ENCODE results near the gene JOSD1. TPM values are rescaled to one million over a fixed set of nuclear protein-coding genes. Genes with fewer than 3 reads are reported as not detected.

Gene JOSD1
- total RNA-seq, 1 donor, result 61.2 TPM

- no peak overlapping the region for H3K4me3 ChIP-seq (ENCODE audit: low read depth, low read length)
- no peak for TF ChIP-seq CTCF (IDR thresholded peaks at IDR 0.05; ENCODE audit: insufficient read depth, low read length)
- DNase-seq (ENCODE audit: low read depth), result no peak
These were observed 7.2 kb upstream of the JOSD1 start for GRCh38 chr22:38707984-38708383.

- no peak for TF ChIP-seq CTCF (IDR thresholded peaks at IDR 0.05; ENCODE audit: insufficient read depth, low read length)
- peak overlapping the region; percentile 83 for H3K4me3 ChIP-seq (ENCODE audit: low read depth, low read length)
- peak; percentile 40 for DNase-seq (ENCODE audit: low read depth)
These were observed 6.6 kb upstream of the JOSD1 start for GRCh38 chr22:38707346-38707745.

- peak; percentile 33 for DNase-seq (ENCODE audit: low read depth)
- peak overlapping the region; percentile 83 for H3K4me3 ChIP-seq (ENCODE audit: low read depth, low read length)
- TF ChIP-seq CTCF (IDR thresholded peaks at IDR 0.05; ENCODE audit: insufficient read depth, low read length), result no peak
These were observed 6.1 kb upstream of the JOSD1 start for GRCh38 chr22:38706901-38707195.

- peak; percentile 36 for DNase-seq (ENCODE audit: low read depth)
- peak overlapping the region; percentile 83 for H3K4me3 ChIP-seq (ENCODE audit: low read depth, low read length)
- TF ChIP-seq CTCF (IDR thresholded peaks at IDR 0.05; ENCODE audit: insufficient read depth, low read length), result no peak
These were observed 5.6 kb upstream of the JOSD1 start for GRCh38 chr22:38706101-38706900.

- peak; percentile 100 for DNase-seq (ENCODE audit: low read depth)
- TF ChIP-seq CTCF (IDR thresholded peaks at IDR 0.05; ENCODE audit: insufficient read depth, low read length), result peak; percentile 19
- peak within 1 kb of the TSS; percentile 83 for H3K4me3 ChIP-seq (ENCODE audit: low read depth, low read length)
These were observed 4.7 kb upstream of the JOSD1 start, which contains the start of gene GTPBP1 for GRCh38 chr22:38705235-38706100. Gene GTPBP1 (plus strand): TSS chr22:38705944. CDS start chr22:38705956, 12 bp downstream.

- peak; percentile 30 for DNase-seq (ENCODE audit: low read depth)
- TF ChIP-seq CTCF (IDR thresholded peaks at IDR 0.05; ENCODE audit: insufficient read depth, low read length), result no peak
These were observed 4.0 kb upstream of the JOSD1 start for GRCh38 chr22:38704654-38705234.

More at GRCh38 chr22:38704654-38705234, 4.0 kb upstream of the JOSD1 start:
- peak overlapping the region; percentile 60 for H3K4me3 ChIP-seq (ENCODE audit: low read depth, low read length)
